Keratinocyte (primary cell): Measurements from ENCODE around the gene SCARB1. TPM values are rescaled to one million over a fixed set of nuclear protein-coding genes. Genes with fewer than 3 reads are reported as not detected.

Experiments
- DNase-seq: peaks from one replicate; pipeline ENCODE4 v3.0.0-alpha.2; 2011; ENCODE audit warnings: low read depth, missing footprints, low spot score
- FAIRE-seq: peaks from 2 replicates; lab custom pipeline; 2011; peaks lifted over from hg19 to GRCh38; lab: Jason Lieb, UNC
- H2AFZ ChIP-seq: 2 replicates; pipeline ENCODE4 v1.6.0; 2012; ENCODE audit warnings: low read length, control low read depth, inconsistent platforms; ENCODE audit not compliant: control insufficient read depth
- H3K27ac ChIP-seq: 2 replicates; pipeline ENCODE4 v1.5.1; 2011; ENCODE audit warnings: low read length; ENCODE audit not compliant: control insufficient read depth, insufficient read depth
- H3K27me3 ChIP-seq: 3 replicates; pipeline ENCODE4 v1.6.0; 2011; ENCODE audit warnings: low read length; ENCODE audit not compliant: control insufficient read depth, insufficient read depth; ENCODE audit errors: extremely low read depth
- H3K36me3 ChIP-seq, 2 experiments: 2 replicates in 1 of 2; 3 replicates in 1 of 2; pipeline ENCODE4 v1.5.1; 2011; ENCODE audit warnings: low read length in 2 of 2, mild to moderate bottlenecking in 1 of 2; ENCODE audit not compliant: control insufficient read depth in 2 of 2, insufficient read depth in 2 of 2; ENCODE audit errors: extremely low read depth in 1 of 2
- H3K4me1 ChIP-seq: 3 replicates; pipeline ENCODE4 v1.5.1; 2011; ENCODE audit warnings: low read length; ENCODE audit not compliant: control insufficient read depth, insufficient read depth; ENCODE audit errors: extremely low read depth
- H3K4me2 ChIP-seq: 3 replicates; pipeline ENCODE4 v1.6.0; 2011; ENCODE audit warnings: low read depth, low read length; ENCODE audit not compliant: control insufficient read depth, insufficient read depth; ENCODE audit errors: extremely low read depth
- H3K4me3 ChIP-seq, 3 experiments: fragments of 200-600 bp in 1 of 3; sonication (generic) in 1 of 3; 2 replicates in 2 of 3; 3 replicates in 1 of 3; pipeline ENCODE4 v1.5.1; 2011 to 2016; ENCODE audit warnings: low read length in 3 of 3, mild to moderate bottlenecking in 3 of 3, control low read depth in 2 of 3, inconsistent platforms in 1 of 3, low read depth in 1 of 3, mixed read lengths in 1 of 3, mixed run types in 1 of 3, moderate library complexity in 1 of 3; ENCODE audit not compliant: control insufficient read depth in 2 of 3, insufficient read depth in 2 of 3; ENCODE audit errors: extremely low read depth in 1 of 3
- H3K79me2 ChIP-seq: 2 replicates; pipeline ENCODE4 v1.6.0; 2012; ENCODE audit warnings: low read length; ENCODE audit not compliant: control insufficient read depth, insufficient read depth
- H3K9ac ChIP-seq: 3 replicates; pipeline ENCODE4 v1.6.0; 2011; ENCODE audit warnings: low read length; ENCODE audit not compliant: control insufficient read depth, insufficient read depth; ENCODE audit errors: extremely low read depth
- H3K9me1 ChIP-seq: 3 replicates; pipeline ENCODE4 v1.6.0; 2011; ENCODE audit warnings: low read length; ENCODE audit not compliant: control insufficient read depth, insufficient read depth; ENCODE audit errors: extremely low read depth
- H3K9me3 ChIP-seq: 2 replicates; pipeline ENCODE4 v1.5.1; 2012; ENCODE audit warnings: low read depth, low read length; ENCODE audit not compliant: control insufficient read depth
- H4K20me1 ChIP-seq: 3 replicates; pipeline ENCODE4 v1.6.0; 2011; ENCODE audit warnings: low read length; ENCODE audit not compliant: control insufficient read depth, insufficient read depth; ENCODE audit errors: extremely low read depth
- EZH2 ChIP-seq: IDR thresholded peaks from one replicate; pipeline ENCODE4 v1.6.1; 2012; ENCODE audit warnings: inconsistent platforms, mild to moderate bottlenecking, low read length, moderate library complexity
- dilution Hi-C: fragments of 300-500 bp; cut with MboI; formaldehyde crosslinking; loops from one replicate; pipeline ENCODE4 v1.7.0; 2020; ENCODE audit warnings: low sequenced_read_pairs; ENCODE audit not compliant: extremely low pct_ligation_motif_present
- polyA plus RNA-seq, 5 experiments: library from polyadenylated mRNA; depleted of rRNA in 3 of 5; stranded (reverse) in 3 of 5; stranded (forward) in 1 of 5; unstranded in 1 of 5; fragments of >200 nt; gene quantifications; 1 replicate in 1 of 5; 2 replicates in 3 of 5; 3 replicates in 1 of 5; pipeline versions ENCODE4 v1.2.1 to v1.2.3, GENCODE V29; 2011 to 2012; ENCODE audit warnings: missing spikeins in 2 of 5, low read depth in 1 of 5, low replicate concordance in 1 of 5
- TF ChIP-seq, protein P1 (sequence below), 3 experiments: IDR thresholded peaks in 1 of 3; conservative IDR thresholded peaks in 1 of 3; optimal IDR thresholded peaks in 1 of 3; 2 replicates in 2 of 3; 3 replicates in 1 of 3; pipeline versions ENCODE3 to v1.5.1; 2011; ENCODE audit warnings: low read length in 3 of 3, mild to moderate bottlenecking in 3 of 3, moderate library complexity in 2 of 3, control low read depth in 1 of 3, inconsistent platforms in 1 of 3; ENCODE audit not compliant: insufficient read depth in 2 of 3; ENCODE audit errors: extremely low read depth in 1 of 3

The SCARB1 gene
- polyA plus RNA-seq, 1 donor (not counting 4 experiments of a cell fraction or from before 2014, with no cell fraction given), result 40.9 TPM

DNA sequence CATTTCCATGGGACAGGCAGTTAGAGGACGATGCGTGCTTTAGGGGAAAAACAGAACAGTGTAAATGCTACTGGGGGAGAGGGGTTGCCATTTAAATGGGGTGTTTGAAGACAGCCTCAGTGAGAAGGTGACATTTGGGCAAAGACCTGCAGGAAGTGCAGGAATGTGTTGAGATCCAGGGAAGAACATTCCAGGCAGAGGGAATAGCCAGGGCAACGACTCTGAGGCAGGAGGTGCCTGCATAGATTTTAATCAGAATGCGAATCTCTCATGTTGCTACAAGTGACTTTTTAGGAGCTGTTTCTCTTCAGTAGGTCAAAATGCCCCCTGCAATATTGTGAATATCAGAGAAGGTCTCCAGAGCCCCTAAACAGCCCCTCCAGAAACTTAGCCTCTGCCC, 7.6 kb upstream of the SCARB1 start:
- DNase-seq (no peak), FAIRE-seq (no peak)
- Histone ChIP-seq H4K20me1 (no peaks in the 10 kb centered on the region), H3K4me3 (no peak overlapping the region), H2AFZ (no peak overlapping the region), H3K79me2 (no peaks in the 10 kb centered on the region), H3K4me1 (peaks cover 18% of the 10 kb centered on the region), H3K27ac (no peak overlapping the region), H3K9me1 (peaks cover 2% of the 10 kb centered on the region), H3K9ac (no peak overlapping the region), H3K9me3 (no peaks in the 10 kb centered on the region), H3K27me3 (no peaks in the 10 kb centered on the region), H3K36me3 (no peaks in the 10 kb centered on the region), H3K4me2 (no peak overlapping the region)
- no peak for TF ChIP-seq EZH2
- TF ChIP-seq, protein P1, sequence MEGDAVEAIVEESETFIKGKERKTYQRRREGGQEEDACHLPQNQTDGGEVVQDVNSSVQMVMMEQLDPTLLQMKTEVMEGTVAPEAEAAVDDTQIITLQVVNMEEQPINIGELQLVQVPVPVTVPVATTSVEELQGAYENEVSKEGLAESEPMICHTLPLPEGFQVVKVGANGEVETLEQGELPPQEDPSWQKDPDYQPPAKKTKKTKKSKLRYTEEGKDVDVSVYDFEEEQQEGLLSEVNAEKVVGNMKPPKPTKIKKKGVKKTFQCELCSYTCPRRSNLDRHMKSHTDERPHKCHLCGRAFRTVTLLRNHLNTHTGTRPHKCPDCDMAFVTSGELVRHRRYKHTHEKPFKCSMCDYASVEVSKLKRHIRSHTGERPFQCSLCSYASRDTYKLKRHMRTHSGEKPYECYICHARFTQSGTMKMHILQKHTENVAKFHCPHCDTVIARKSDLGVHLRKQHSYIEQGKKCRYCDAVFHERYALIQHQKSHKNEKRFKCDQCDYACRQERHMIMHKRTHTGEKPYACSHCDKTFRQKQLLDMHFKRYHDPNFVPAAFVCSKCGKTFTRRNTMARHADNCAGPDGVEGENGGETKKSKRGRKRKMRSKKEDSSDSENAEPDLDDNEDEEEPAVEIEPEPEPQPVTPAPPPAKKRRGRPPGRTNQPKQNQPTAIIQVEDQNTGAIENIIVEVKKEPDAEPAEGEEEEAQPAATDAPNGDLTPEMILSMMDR (optimal IDR thresholded peaks at IDR 0.05 in 1 of 3, IDR thresholded peaks at IDR 0.05 in 1 of 3, conservative IDR thresholded peaks at IDR 0.05 in 1 of 3; ENCODE audit: extremely low read depth in 1 of 3, insufficient read depth in 2 of 3, low read length in 3 of 3), result no peak
- dilution Hi-C loops, result no loop called here

DNA sequence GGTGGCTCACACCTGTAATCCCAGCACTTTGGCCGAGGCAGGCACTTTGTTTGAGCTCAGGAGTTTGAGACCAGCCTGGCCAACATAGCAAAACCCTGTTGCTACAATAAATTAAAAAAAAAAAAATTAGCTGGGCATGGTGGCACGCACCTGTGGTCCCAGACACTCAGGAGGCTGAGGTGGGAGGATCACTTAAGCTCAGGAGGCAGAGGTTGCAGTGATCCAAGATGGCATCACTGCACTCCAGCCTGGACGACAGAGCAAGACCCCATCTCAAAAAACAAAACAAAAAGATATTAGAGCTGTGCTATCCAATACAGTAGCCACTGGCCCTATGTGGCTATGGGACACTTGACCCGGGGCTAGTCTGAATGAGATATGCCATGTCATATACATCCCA, 6.9 kb upstream of the SCARB1 start:
- Histone ChIP-seq H3K4me3 (no peak overlapping the region), H3K9ac (no peak overlapping the region), H2AFZ (no peak overlapping the region), H3K27ac (no peak overlapping the region), H3K79me2 (no peaks in the 10 kb centered on the region), H3K9me1 (peaks cover 2% of the 10 kb centered on the region), H4K20me1 (no peaks in the 10 kb centered on the region), H3K4me1 (peaks cover 18% of the 10 kb centered on the region), H3K4me2 (no peak overlapping the region), H3K27me3 (no peaks in the 10 kb centered on the region), H3K36me3 (no peaks in the 10 kb centered on the region), H3K9me3 (no peaks in the 10 kb centered on the region)
- TF ChIP-seq, protein P1 (optimal IDR thresholded peaks at IDR 0.05 in 1 of 3, IDR thresholded peaks at IDR 0.05 in 1 of 3, conservative IDR thresholded peaks at IDR 0.05 in 1 of 3; ENCODE audit: extremely low read depth in 1 of 3, insufficient read depth in 2 of 3, low read length in 3 of 3), result no peak
- TF ChIP-seq EZH2, result no peak
- no peak for DNase-seq
- no peak for FAIRE-seq
- dilution Hi-C loops, result no loop called here
